OCI-LY1 (cell line): ENCODE results near the gene DAAM1.

ENCODE experiments used
- H2AFZ ChIP-seq: fragments of 200-600 bp; sonication (generic), shearing (Covaris generic); 2 replicates; pipeline ENCODE4 v1.6.0; 2014; ENCODE audit warnings: antibody characterized with exemption, mild to moderate bottlenecking, low read length
- H3F3A ChIP-seq: fragments of 200-600 bp; sonication (generic), shearing (Covaris generic); 2 replicates; pipeline ENCODE4 v1.6.0; 2014; ENCODE audit warnings: mild to moderate bottlenecking, antibody characterized with exemption, low read length, moderate library complexity; ENCODE audit not compliant: insufficient read depth
- H3K27ac ChIP-seq: fragments of 200-600 bp; sonication (generic); 2 replicates; pipeline ENCODE4 v1.5.1; 2014; ENCODE audit warnings: low read length, mixed run types, mild to moderate bottlenecking, low read depth; ENCODE audit not compliant: poor library complexity, severe bottlenecking
- H3K27me3 ChIP-seq: fragments of 200-600 bp; sonication (generic); 2 replicates; pipeline ENCODE4 v1.6.0; 2014; ENCODE audit warnings: antibody characterized with exemption, mild to moderate bottlenecking, low read length, moderate library complexity; ENCODE audit not compliant: insufficient read depth
- H3K36me3 ChIP-seq: fragments of 200-600 bp; sonication (generic); 2 replicates; pipeline ENCODE4 v1.6.1; 2014; ENCODE audit warnings: mild to moderate bottlenecking, antibody characterized with exemption, low read length, moderate library complexity, mixed read lengths; ENCODE audit not compliant: insufficient read depth
- H3K4me1 ChIP-seq: fragments of 200-600 bp; sonication (generic); 2 replicates; pipeline ENCODE4 v1.5.1; 2014; ENCODE audit warnings: mild to moderate bottlenecking, low read length, moderate library complexity; ENCODE audit not compliant: insufficient read depth, severe bottlenecking
- H3K4me2 ChIP-seq: fragments of 200-600 bp; sonication (generic), shearing (Covaris generic); 2 replicates; pipeline ENCODE4 v1.6.1; 2014; ENCODE audit warnings: low read length
- H3K4me3 ChIP-seq: fragments of 200-600 bp; sonication (generic); 2 replicates; pipeline ENCODE4 v1.5.1; 2014; ENCODE audit warnings: low read length, low read depth, mild to moderate bottlenecking, mixed read lengths; ENCODE audit not compliant: poor library complexity, severe bottlenecking
- H3K79me2 ChIP-seq: fragments of 200-600 bp; shearing (Covaris generic); 2 replicates; pipeline ENCODE4 v1.6.1; 2016; ENCODE audit warnings: mixed run types, low read length, mixed read lengths; ENCODE audit not compliant: insufficient read depth
- H3K9ac ChIP-seq: fragments of 200-600 bp; sonication (generic), shearing (Covaris generic); 2 replicates; pipeline ENCODE4 v1.6.1; 2014; ENCODE audit warnings: mild to moderate bottlenecking, low read length, mixed read lengths
- H3K9me2 ChIP-seq: fragments of 200-600 bp; sonication (generic), shearing (Covaris generic); 2 replicates; pipeline ENCODE4 v1.6.1; 2014; ENCODE audit warnings: low read depth, mild to moderate bottlenecking, low read length, mixed read lengths
- H3K9me3 ChIP-seq: fragments of 200-600 bp; shearing (Covaris generic); 2 replicates; pipeline ENCODE4 v1.6.1; 2014; ENCODE audit warnings: low read length, mixed read lengths
- H4K20me1 ChIP-seq: fragments of 200-600 bp; sonication (generic), shearing (Covaris generic); 2 replicates; pipeline ENCODE4 v1.6.0; 2016; ENCODE audit warnings: mild to moderate bottlenecking, low read length; ENCODE audit not compliant: insufficient read depth
- EZH2 ChIP-seq: fragments of 200-600 bp; sonication (generic), shearing (Covaris generic); IDR thresholded peaks from 2 replicates; pipeline ENCODE4 v1.8.0; 2017; ENCODE audit warnings: borderline replicate concordance, mixed run types, mild to moderate bottlenecking, antibody characterized with exemption, low read length, moderate library complexity, mixed read lengths
- TF ChIP-seq, protein P1 (sequence below): fragments of 200-600 bp; sonication (generic), shearing (Covaris generic); IDR thresholded peaks from 2 replicates; pipeline ENCODE4 v1.5.1; 2017; ENCODE audit warnings: mild to moderate bottlenecking, antibody characterized with exemption, low read length, moderate library complexity, mixed read lengths

DAAM1 gene

DNA sequence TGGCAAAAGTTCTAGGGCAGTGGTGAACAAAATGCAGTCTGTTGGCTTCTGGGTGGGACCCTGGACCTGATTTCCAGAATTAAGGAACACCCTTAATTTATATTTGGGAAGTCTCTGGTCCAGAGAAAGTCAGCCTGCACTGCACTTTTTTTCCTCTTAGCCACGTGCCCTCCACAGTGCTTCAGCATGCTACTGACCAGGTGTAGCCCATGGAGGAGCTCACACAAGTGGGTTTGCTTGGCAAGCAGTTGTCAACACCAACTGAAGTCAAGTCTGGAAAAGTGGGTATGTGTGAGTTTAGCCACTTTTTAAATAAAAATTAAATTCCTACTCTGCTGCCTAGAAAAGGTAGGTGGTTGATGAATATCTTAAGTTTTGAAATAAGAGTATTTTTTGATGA is 111.3 kb downstream of the DAAM1 start:
- Histone ChIP-seq H3K9me3 (no peaks in the 10 kb centered on the region), H3K27me3 (no peaks in the 10 kb centered on the region), H3K9ac (peak overlapping the region; percentile 57), H3K4me1 (peaks cover 95% of the 10 kb centered on the region), H2AFZ (no peak overlapping the region), H3K79me2 (peaks cover 6% of the 10 kb centered on the region; the same call in 1 of the 2 replicates), H3K9me2 (no peaks in the 10 kb centered on the region), H3K4me3 (no peak overlapping the region), H4K20me1 (no peaks in the 10 kb centered on the region), H3K36me3 (peaks cover 14% of the 10 kb centered on the region; the same call in 1 of the 2 replicates), H3F3A (no peaks in the 10 kb centered on the region), H3K4me2 (peak overlapping the region; percentile 1; the same call in 1 of the 2 replicates), H3K27ac (peak overlapping the region; percentile 95)
- no peak for TF ChIP-seq EZH2
- TF ChIP-seq, protein P1, sequence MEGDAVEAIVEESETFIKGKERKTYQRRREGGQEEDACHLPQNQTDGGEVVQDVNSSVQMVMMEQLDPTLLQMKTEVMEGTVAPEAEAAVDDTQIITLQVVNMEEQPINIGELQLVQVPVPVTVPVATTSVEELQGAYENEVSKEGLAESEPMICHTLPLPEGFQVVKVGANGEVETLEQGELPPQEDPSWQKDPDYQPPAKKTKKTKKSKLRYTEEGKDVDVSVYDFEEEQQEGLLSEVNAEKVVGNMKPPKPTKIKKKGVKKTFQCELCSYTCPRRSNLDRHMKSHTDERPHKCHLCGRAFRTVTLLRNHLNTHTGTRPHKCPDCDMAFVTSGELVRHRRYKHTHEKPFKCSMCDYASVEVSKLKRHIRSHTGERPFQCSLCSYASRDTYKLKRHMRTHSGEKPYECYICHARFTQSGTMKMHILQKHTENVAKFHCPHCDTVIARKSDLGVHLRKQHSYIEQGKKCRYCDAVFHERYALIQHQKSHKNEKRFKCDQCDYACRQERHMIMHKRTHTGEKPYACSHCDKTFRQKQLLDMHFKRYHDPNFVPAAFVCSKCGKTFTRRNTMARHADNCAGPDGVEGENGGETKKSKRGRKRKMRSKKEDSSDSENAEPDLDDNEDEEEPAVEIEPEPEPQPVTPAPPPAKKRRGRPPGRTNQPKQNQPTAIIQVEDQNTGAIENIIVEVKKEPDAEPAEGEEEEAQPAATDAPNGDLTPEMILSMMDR, result no peak

DNA sequence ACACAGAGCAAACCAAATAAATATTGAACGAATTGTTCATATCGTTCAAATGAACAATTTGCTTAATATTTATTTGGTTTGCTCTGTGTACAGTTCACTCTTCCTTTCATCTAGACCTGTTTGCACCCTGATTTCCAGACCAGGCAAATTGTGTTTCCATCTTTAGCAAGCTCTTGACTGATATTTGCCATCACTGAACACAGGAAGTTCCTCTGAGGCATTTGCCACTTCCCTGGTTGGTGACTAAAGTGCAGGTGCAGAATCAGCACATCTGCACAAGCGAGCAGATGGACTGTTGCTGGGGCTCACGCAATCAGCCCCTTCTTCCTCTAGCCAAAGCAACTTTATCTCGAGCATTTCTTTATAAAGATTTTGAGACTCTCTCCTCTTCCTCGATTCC is 112.9 kb downstream of the DAAM1 start:
- peak overlapping the region; percentile 8 for H3K4me3 ChIP-seq
- no peak overlapping the region for H2AFZ ChIP-seq
- H3K79me2 ChIP-seq, result peaks cover 10% of the 10 kb centered on the region; the same call in 1 of the 2 replicates
- no peaks in the 10 kb centered on the region for H3K9me3 ChIP-seq
- TF ChIP-seq, protein P1, result no peak
- TF ChIP-seq EZH2, result no peak
- no peaks in the 10 kb centered on the region for H4K20me1 ChIP-seq
- H3K27me3 ChIP-seq, result no peaks in the 10 kb centered on the region
- peak overlapping the region; percentile 95 for H3K27ac ChIP-seq
- peak overlapping the region; percentile 58 for H3K4me2 ChIP-seq
- H3F3A ChIP-seq, result no peaks in the 10 kb centered on the region
- peaks cover 99% of the 10 kb centered on the region for H3K4me1 ChIP-seq
- H3K9ac ChIP-seq, result peak overlapping the region; percentile 59
- H3K36me3 ChIP-seq, result peaks cover 10% of the 10 kb centered on the region; the same call in 1 of the 2 replicates
- H3K9me2 ChIP-seq, result no peaks in the 10 kb centered on the region

DNA sequence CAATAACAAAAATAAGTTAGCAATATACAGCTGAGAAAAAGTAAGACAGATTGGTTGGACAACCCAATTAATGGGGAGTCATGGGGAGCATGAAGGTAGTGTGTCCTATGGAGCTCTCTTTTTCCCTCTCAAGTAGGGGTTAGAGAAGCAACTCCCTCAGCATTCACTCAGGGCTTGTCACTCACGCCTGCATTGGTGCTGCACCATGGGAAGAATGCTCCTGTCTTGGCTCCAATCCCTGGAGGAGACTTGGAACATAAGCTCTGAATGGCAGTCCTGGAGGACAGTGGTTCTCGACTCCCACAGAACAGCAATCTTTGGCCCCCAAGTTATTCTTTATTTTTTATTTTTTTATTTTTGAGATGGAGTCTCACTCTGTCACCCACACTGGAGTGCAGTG is 113.8 kb downstream of the DAAM1 start:
- Histone ChIP-seq H3F3A (no peaks in the 10 kb centered on the region), H3K9me3 (no peaks in the 10 kb centered on the region), H2AFZ (no peak overlapping the region), H3K36me3 (peaks cover 6% of the 10 kb centered on the region; the same call in 1 of the 2 replicates), H3K79me2 (peaks cover 10% of the 10 kb centered on the region; the same call in 1 of the 2 replicates), H3K9me2 (no peaks in the 10 kb centered on the region), H4K20me1 (no peaks in the 10 kb centered on the region), H3K27ac (peak overlapping the region; percentile 95), H3K4me2 (peak overlapping the region; percentile 58), H3K9ac (peak overlapping the region; percentile 59), H3K4me1 (peaks cover 98% of the 10 kb centered on the region), H3K4me3 (peak overlapping the region; percentile 8), H3K27me3 (no peaks in the 10 kb centered on the region)
- TF ChIP-seq, protein P1, result no peak
- no peak for TF ChIP-seq EZH2
